UCSD-AML1 (cell line): ENCODE results near the gene NRN1L.
"Not testable (repeated sequence)": the region's sequence is repeated elsewhere in the genome, so short reads cannot be mapped to it uniquely, and the experiment has no call there.

Source experiments
- DNase-seq: peaks from one replicate; lab custom pipeline; 2025; ENCODE audit not compliant: unreplicated experiment; lab: John Stamatoyannopoulos, UW

Gene NRN1L

GRCh38 chr16:67881621-67882161, 3.0 kb upstream of the NRN1L start:
- DNase-seq, result no peak

- no peak for DNase-seq
Observed at GRCh38 chr16:67882374-67883145, 2.1 kb upstream of the NRN1L start.

GRCh38 chr16:67883146-67883871, 1.4 kb upstream of the NRN1L start:
- no peak for DNase-seq

GRCh38 chr16:67883872-67884261, 818 bp upstream of the NRN1L start:
- DNase-seq, result peak; percentile 54

GRCh38 chr16:67885545-67885944, 860 bp downstream of the NRN1L start:
- no peak for DNase-seq

- DNase-seq, result no peak
Observed at GRCh38 chr16:67885976-67886375, 1.3 kb downstream of the NRN1L start.

GRCh38 chr16:67886387-67886786, 1.7 kb downstream of the NRN1L start:
- DNase-seq, result no peak

GRCh38 chr16:67888331-67888730, 3.6 kb downstream of the NRN1L start:
- no peak for DNase-seq

- DNase-seq, result no peak
Observed at GRCh38 chr16:67892375-67892774, 7.7 kb downstream of the NRN1L start.

GRCh38 chr16:67892899-67893742, 8.4 kb downstream of the NRN1L start, which contains the start of gene PSKH1:
TSS of gene PSKH1 (plus strand) at chr16:67893254. CDS start at chr16:67908750, 15,496 bp downstream.
- peak; percentile 96 for DNase-seq

GRCh38 chr16:67893743-67894399, 9.2 kb downstream of the NRN1L start:
- DNase-seq, result no peak

GRCh38 chr16:67897231-67897630, 12.5 kb downstream of the NRN1L start:
- DNase-seq, result no peak

GRCh38 chr16:67901734-67902133, 17.0 kb downstream of the NRN1L start:
- no peak for DNase-seq

GRCh38 chr16:67902831-67903230, 18.1 kb downstream of the NRN1L start:
- no peak for DNase-seq

GRCh38 chr16:67907397-67908180, 22.9 kb downstream of the NRN1L start:
- DNase-seq, result no peak

- DNase-seq, result no peak
Observed at GRCh38 chr16:67909056-67909742, 24.5 kb downstream of the NRN1L start.

- DNase-seq, result no peak
Observed at GRCh38 chr16:67910158-67910557, 25.5 kb downstream of the NRN1L start.

- no peak for DNase-seq
Observed at GRCh38 chr16:67914758-67915495, 30.2 kb downstream of the NRN1L start.

GRCh38 chr16:67915496-67915769, 30.7 kb downstream of the NRN1L start:
- not testable (repeated sequence) for DNase-seq
